ENCODE data around the gene TMA7B. TPM values are rescaled to one million over a fixed set of nuclear protein-coding genes. Genes with fewer than 3 reads are reported as not detected.

Gene TMA7B
- total RNA-seq, 1 donor from 2014 or later: not detected

GRCh38 chr22:39932918-39933649, 27.1 kb upstream of the TMA7B start:
- peak; percentile 63 for DNase-seq (ENCODE audit: low spot score)
- ATAC-seq: peak; percentile 88

GRCh38 chr22:39933741-39934140, 26.5 kb upstream of the TMA7B start:
- DNase-seq (ENCODE audit: low spot score) (no peak), ATAC-seq (no peak)

GRCh38 chr22:39935116-39935515, 25.1 kb upstream of the TMA7B start:
- no peak for ATAC-seq
- DNase-seq (ENCODE audit: low spot score): no peak

GRCh38 chr22:39935612-39936011, 24.6 kb upstream of the TMA7B start:
- ATAC-seq (no peak), DNase-seq (ENCODE audit: low spot score) (no peak)

GRCh38 chr22:39936523-39937145, 23.6 kb upstream of the TMA7B start:
- ATAC-seq (no peak), DNase-seq (ENCODE audit: low spot score) (no peak)

GRCh38 chr22:39937906-39938305, 22.3 kb upstream of the TMA7B start:
- no peak for ATAC-seq
- no peak for DNase-seq (ENCODE audit: low spot score)

GRCh38 chr22:39938509-39939111, 21.6 kb upstream of the TMA7B start:
- ATAC-seq (no peak), DNase-seq (ENCODE audit: low spot score) (no peak)

- no peak for DNase-seq (ENCODE audit: low spot score)
- no peak for ATAC-seq
These were observed 20.4 kb upstream of the TMA7B start for GRCh38 chr22:39939830-39940229.

GRCh38 chr22:39940757-39941305, 19.4 kb upstream of the TMA7B start:
- ATAC-seq (no peak), DNase-seq (ENCODE audit: low spot score) (no peak)

- DNase-seq (ENCODE audit: low spot score): no peak
- no peak for ATAC-seq
These were observed 18.6 kb upstream of the TMA7B start for GRCh38 chr22:39941601-39942000.

GRCh38 chr22:39942439-39943230, 17.6 kb upstream of the TMA7B start:
- ATAC-seq (no peak), DNase-seq (ENCODE audit: low spot score) (no peak)

- ATAC-seq (no peak), DNase-seq (ENCODE audit: low spot score) (no peak)
These were observed 16.9 kb upstream of the TMA7B start for GRCh38 chr22:39943337-39943736.

GRCh38 chr22:39943953-39944872, 16.0 kb upstream of the TMA7B start:
- ATAC-seq: no peak
- no peak for DNase-seq (ENCODE audit: low spot score)

- DNase-seq (ENCODE audit: low spot score) (no peak), ATAC-seq (no peak)
These were observed 14.1 kb upstream of the TMA7B start for GRCh38 chr22:39946126-39946502.

- DNase-seq (ENCODE audit: low spot score): no peak
These were observed 13.5 kb upstream of the TMA7B start for GRCh38 chr22:39946503-39947219.

GRCh38 chr22:39947220-39948216, 12.7 kb upstream of the TMA7B start:
- DNase-seq (ENCODE audit: low spot score) (no peak), ATAC-seq (no peak)

More at GRCh38 chr22:39946503-39947219, 13.5 kb upstream of the TMA7B start:
- no peak for ATAC-seq

- DNase-seq (ENCODE audit: low spot score) (no peak), ATAC-seq (no peak)
These were observed 10.0 kb upstream of the TMA7B start for GRCh38 chr22:39949964-39950737.
